Measurements from ENCODE around the gene HECTD4.

Gene HECTD4

DNA sequence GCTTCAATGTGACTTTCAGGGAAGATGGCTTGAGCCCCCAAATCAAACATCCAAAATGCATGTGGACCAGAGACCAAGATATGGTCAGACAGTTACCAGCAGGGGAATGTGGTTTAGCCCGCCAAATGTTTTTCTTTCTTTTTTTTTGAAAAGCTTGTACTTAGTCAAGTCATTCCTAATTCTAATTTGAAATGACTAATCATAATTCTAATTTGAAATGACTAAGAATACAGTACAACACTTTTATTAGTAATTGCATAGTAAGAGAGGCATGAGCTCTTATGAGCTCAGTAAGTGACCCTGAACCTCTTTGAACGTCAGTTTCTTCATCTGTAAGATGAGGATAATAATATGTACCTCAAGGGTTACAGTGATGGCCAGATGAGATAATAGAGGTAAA, 72.4 kb downstream of the HECTD4 start:
- Histone ChIP-seq H3F3A (ENCODE audit: control insufficient read depth, insufficient read depth) (no peaks in the 10 kb centered on the region), H3K27me3 (ENCODE audit: control insufficient read depth, low read length) (no peaks in the 10 kb centered on the region), H3K36me3 (ENCODE audit: control insufficient read depth, low read length) (peaks cover 25% of the 10 kb centered on the region), H4K20me1 (ENCODE audit: control insufficient read depth, insufficient read depth, low read depth, low read length) (no peaks in the 10 kb centered on the region), H3K27ac (ENCODE audit: low read depth, low read length) (no peak overlapping the region), H3K9me2 (replicated peaks; ENCODE audit: control insufficient read depth, low read length) (no peaks in the 10 kb centered on the region), H3K9me3 (ENCODE audit: control insufficient read depth, insufficient read depth, low read length) (no peaks in the 10 kb centered on the region), H3K4me3 (ENCODE audit: low read length) (no peak overlapping the region), H3K4me1 (ENCODE audit: control insufficient read depth, low read length) (0 out of 2 replicates have a peak, but pooled peaks cover 3% of the 10 kb centered on the region), H3K79me2 (ENCODE audit: control insufficient read depth, low read length) (no peaks in the 10 kb centered on the region), H3K4me2 (ENCODE audit: low read length) (no peak overlapping the region)
- TF ChIP-seq, protein P1, sequence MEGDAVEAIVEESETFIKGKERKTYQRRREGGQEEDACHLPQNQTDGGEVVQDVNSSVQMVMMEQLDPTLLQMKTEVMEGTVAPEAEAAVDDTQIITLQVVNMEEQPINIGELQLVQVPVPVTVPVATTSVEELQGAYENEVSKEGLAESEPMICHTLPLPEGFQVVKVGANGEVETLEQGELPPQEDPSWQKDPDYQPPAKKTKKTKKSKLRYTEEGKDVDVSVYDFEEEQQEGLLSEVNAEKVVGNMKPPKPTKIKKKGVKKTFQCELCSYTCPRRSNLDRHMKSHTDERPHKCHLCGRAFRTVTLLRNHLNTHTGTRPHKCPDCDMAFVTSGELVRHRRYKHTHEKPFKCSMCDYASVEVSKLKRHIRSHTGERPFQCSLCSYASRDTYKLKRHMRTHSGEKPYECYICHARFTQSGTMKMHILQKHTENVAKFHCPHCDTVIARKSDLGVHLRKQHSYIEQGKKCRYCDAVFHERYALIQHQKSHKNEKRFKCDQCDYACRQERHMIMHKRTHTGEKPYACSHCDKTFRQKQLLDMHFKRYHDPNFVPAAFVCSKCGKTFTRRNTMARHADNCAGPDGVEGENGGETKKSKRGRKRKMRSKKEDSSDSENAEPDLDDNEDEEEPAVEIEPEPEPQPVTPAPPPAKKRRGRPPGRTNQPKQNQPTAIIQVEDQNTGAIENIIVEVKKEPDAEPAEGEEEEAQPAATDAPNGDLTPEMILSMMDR (IDR thresholded peaks at IDR 0.05; ENCODE audit: low read depth, low read length, poor library complexity, severe bottlenecking) = no peak
- no peak for TF ChIP-seq EZH2phosphoT487 (IDR thresholded peaks at IDR 0.05; ENCODE audit: borderline replicate concordance, low read length)

DNA sequence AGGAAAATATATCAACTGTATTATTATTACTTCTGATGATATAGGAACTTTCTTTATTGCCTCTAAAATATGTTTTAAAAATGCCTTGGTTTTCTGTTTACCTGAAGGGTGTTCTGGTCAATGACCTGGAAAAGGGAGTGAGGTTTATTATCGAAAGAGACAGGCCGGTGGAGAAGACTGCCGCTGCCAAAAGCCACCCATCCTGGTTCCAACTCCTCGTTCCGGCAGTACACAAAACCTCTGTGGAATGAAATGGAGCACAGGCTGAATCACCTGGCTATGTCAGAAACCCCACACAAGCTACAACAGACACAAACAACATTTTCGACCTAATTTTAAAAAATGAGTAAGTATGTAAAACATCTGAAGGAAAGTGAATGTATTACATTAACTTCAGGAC, 73.6 kb downstream of the HECTD4 start:
- no peaks in the 10 kb centered on the region for H3K9me3 ChIP-seq (ENCODE audit: control insufficient read depth, insufficient read depth, low read length)
- 0 out of 2 replicates have a peak, but pooled peaks cover 3% of the 10 kb centered on the region for H3K4me1 ChIP-seq (ENCODE audit: control insufficient read depth, low read length)
- H3K27ac ChIP-seq (ENCODE audit: low read depth, low read length) = no peak overlapping the region
- peaks cover 15% of the 10 kb centered on the region for H3K36me3 ChIP-seq (ENCODE audit: control insufficient read depth, low read length)
- no peaks in the 10 kb centered on the region for H3K79me2 ChIP-seq (ENCODE audit: control insufficient read depth, low read length)
- H3K27me3 ChIP-seq (ENCODE audit: control insufficient read depth, low read length) = no peaks in the 10 kb centered on the region
- no peaks in the 10 kb centered on the region for H4K20me1 ChIP-seq (ENCODE audit: control insufficient read depth, insufficient read depth, low read depth, low read length)
- TF ChIP-seq, protein P1 (IDR thresholded peaks at IDR 0.05; ENCODE audit: low read depth, low read length, poor library complexity, severe bottlenecking) = no peak
- TF ChIP-seq EZH2phosphoT487 (IDR thresholded peaks at IDR 0.05; ENCODE audit: borderline replicate concordance, low read length) = no peak
- H3K9me2 ChIP-seq (replicated peaks; ENCODE audit: control insufficient read depth, low read length) = no peaks in the 10 kb centered on the region
- H3K4me2 ChIP-seq (ENCODE audit: low read length) = no peak overlapping the region
- H3F3A ChIP-seq (ENCODE audit: control insufficient read depth, insufficient read depth) = no peaks in the 10 kb centered on the region
- H3K4me3 ChIP-seq (ENCODE audit: low read length) = no peak overlapping the region

DNA sequence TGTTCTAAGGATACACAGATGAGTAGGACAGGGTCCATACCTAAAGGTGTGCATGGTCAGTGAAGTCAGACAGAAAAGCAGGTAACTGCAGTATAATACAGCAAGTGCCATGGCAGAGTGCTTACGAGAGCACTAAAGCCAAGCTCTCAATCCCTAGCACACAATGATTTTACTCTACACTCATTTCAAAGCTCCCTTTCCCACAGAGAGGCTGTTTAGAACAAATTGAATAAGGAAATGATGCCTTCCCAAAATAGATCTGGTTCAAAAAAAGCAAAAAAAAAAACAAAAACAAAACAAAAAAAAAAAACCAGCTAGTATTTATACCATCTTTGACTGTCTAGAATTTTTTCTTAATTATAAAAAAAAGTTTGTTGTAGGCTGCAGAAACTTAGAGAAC, 74.1 kb downstream of the HECTD4 start:
- Histone ChIP-seq H3K27ac (ENCODE audit: low read depth, low read length) (no peak overlapping the region), H3K4me2 (ENCODE audit: low read length) (no peak overlapping the region), H4K20me1 (ENCODE audit: control insufficient read depth, insufficient read depth, low read depth, low read length) (no peaks in the 10 kb centered on the region), H3K27me3 (ENCODE audit: control insufficient read depth, low read length) (no peaks in the 10 kb centered on the region), H3K4me3 (ENCODE audit: low read length) (no peak overlapping the region), H3F3A (ENCODE audit: control insufficient read depth, insufficient read depth) (no peaks in the 10 kb centered on the region), H3K9me2 (replicated peaks; ENCODE audit: control insufficient read depth, low read length) (no peaks in the 10 kb centered on the region), H3K36me3 (ENCODE audit: control insufficient read depth, low read length) (peaks cover 16% of the 10 kb centered on the region), H3K79me2 (ENCODE audit: control insufficient read depth, low read length) (no peaks in the 10 kb centered on the region), H3K4me1 (ENCODE audit: control insufficient read depth, low read length) (peaks cover 7% of the 10 kb centered on the region), H3K9me3 (ENCODE audit: control insufficient read depth, insufficient read depth, low read length) (no peaks in the 10 kb centered on the region)
- TF ChIP-seq, protein P1 (IDR thresholded peaks at IDR 0.05; ENCODE audit: low read depth, low read length, poor library complexity, severe bottlenecking) = no peak
- no peak for TF ChIP-seq EZH2phosphoT487 (IDR thresholded peaks at IDR 0.05; ENCODE audit: borderline replicate concordance, low read length)
